Ishikawa (cell line): ENCODE results near the gene CACNA1C.

Experiments
- CEBPB ChIP-seq: IDR thresholded peaks from 2 replicates; pipeline ENCODE4 v1.6.1; 2012
- CREB1 ChIP-seq: IDR thresholded peaks from 2 replicates; pipeline ENCODE4 v1.6.1; 2012; ENCODE audit warnings: low read depth
- EGR1 ChIP-seq: IDR thresholded peaks from 2 replicates; pipeline ENCODE4 v1.6.1; 2012
- EP300 ChIP-seq: IDR thresholded peaks from 2 replicates; pipeline ENCODE4 v1.6.1; 2012; ENCODE audit warnings: borderline replicate concordance
- FOXM1 ChIP-seq: IDR thresholded peaks from 2 replicates; pipeline ENCODE4 v1.6.1; 2012; ENCODE audit warnings: low read depth, borderline replicate concordance
- MAX ChIP-seq: IDR thresholded peaks from 2 replicates; pipeline ENCODE4 v1.6.1; 2012
- NFIC ChIP-seq: IDR thresholded peaks from 2 replicates; pipeline ENCODE4 v1.6.1; 2012
- RAD21 ChIP-seq: IDR thresholded peaks from 2 replicates; pipeline ENCODE4 v1.6.1; 2012; ENCODE audit warnings: low read depth
- REST ChIP-seq: IDR thresholded peaks from 2 replicates; pipeline ENCODE4 v1.6.1; 2012; ENCODE audit warnings: low read depth, mild to moderate bottlenecking
- TAF1 ChIP-seq: IDR thresholded peaks from 2 replicates; pipeline ENCODE4 v1.6.1; 2012; ENCODE audit warnings: low read depth, mild to moderate bottlenecking
- TCF12 ChIP-seq: IDR thresholded peaks from 2 replicates; pipeline ENCODE4 v1.6.1; 2012; ENCODE audit warnings: low read depth
- TEAD4 ChIP-seq: IDR thresholded peaks from 2 replicates; pipeline ENCODE4 v1.6.1; 2012
- USF1 ChIP-seq: IDR thresholded peaks from 2 replicates; pipeline ENCODE4 v1.6.1; 2012
- YY1 ChIP-seq: IDR thresholded peaks from 2 replicates; pipeline ENCODE4 v1.6.1; 2012; ENCODE audit warnings: low read depth
- ZBTB7A ChIP-seq: IDR thresholded peaks from 2 replicates; pipeline ENCODE4 v1.6.1; 2012; ENCODE audit warnings: low read depth

The CACNA1C gene

GRCh38 chr12:2435511-2435910 is 382.7 kb downstream of the CACNA1C start:
- no peak for TF ChIP-seq USF1
- no peak for TF ChIP-seq TCF12
- TF ChIP-seq EGR1 = no peak
- no peak for TF ChIP-seq CEBPB
- TF ChIP-seq FOXM1 = no peak
- TF ChIP-seq RAD21 = no peak

- TF ChIP-seq TCF12 (no peak), NFIC (no peak)
These were observed 386.7 kb downstream of the CACNA1C start for GRCh38 chr12:2439332-2440100.

GRCh38 chr12:2443776-2444175 is 391.0 kb downstream of the CACNA1C start:
- no peak for TF ChIP-seq FOXM1
- TF ChIP-seq CEBPB = no peak
- no peak for TF ChIP-seq NFIC
- no peak for TF ChIP-seq EP300
- TF ChIP-seq USF1 = no peak
- no peak for TF ChIP-seq RAD21
- TF ChIP-seq TEAD4 = no peak
- no peak for TF ChIP-seq TCF12
- TF ChIP-seq EGR1 = no peak
- no peak for TF ChIP-seq REST
- no peak for TF ChIP-seq ZBTB7A
- no peak for TF ChIP-seq YY1
- TF ChIP-seq CREB1 = no peak
- no peak for TF ChIP-seq TAF1

GRCh38 chr12:2445968-2446367 is 393.2 kb downstream of the CACNA1C start:
- TF ChIP-seq TCF12 (no peak), TEAD4 (no peak), TAF1 (no peak), USF1 (no peak), FOXM1 (no peak), REST (no peak), RAD21 (no peak), CEBPB (no peak), YY1 (no peak), MAX (no peak), NFIC (no peak)

- no peak for TF ChIP-seq TEAD4
- no peak for TF ChIP-seq FOXM1
- no peak for TF ChIP-seq USF1
- TF ChIP-seq EP300 = no peak
- TF ChIP-seq ZBTB7A = no peak
These were observed 395.1 kb downstream of the CACNA1C start for GRCh38 chr12:2447861-2448260.

- TF ChIP-seq CEBPB (no peak), EGR1 (no peak), RAD21 (no peak), TAF1 (no peak), TEAD4 (no peak), FOXM1 (no peak), USF1 (no peak), TCF12 (no peak), ZBTB7A (no peak), EP300 (no peak), MAX (no peak), REST (no peak), CREB1 (no peak)
These were observed 396.8 kb downstream of the CACNA1C start for GRCh38 chr12:2449586-2449985.
